Effector memory CD4-positive, alpha-beta T cell (primary cell): ENCODE data around the gene CLP1.
"Not testable (repeated sequence)": the region's sequence is repeated elsewhere in the genome, so short reads cannot be mapped to it uniquely, and the experiment has no call there.

Experiments used
- DNase-seq, 3 donors: peaks; one replicate each; pipeline ENCODE4 v3.0.0-alpha.2; 2020
- H3K27ac ChIP-seq: 2 replicates; pipeline ENCODE4 v1.7.0; 2013; ENCODE audit warnings: mild to moderate bottlenecking, low read length, moderate library complexity; ENCODE audit not compliant: insufficient read depth, poor library complexity, severe bottlenecking
- H3K27me3 ChIP-seq: replicated peaks from 2 replicates; pipeline ENCODE4 v1.7.0; 2013; ENCODE audit warnings: mild to moderate bottlenecking, low read length; ENCODE audit not compliant: insufficient read depth, control insufficient read depth, poor library complexity, severe bottlenecking
- H3K36me3 ChIP-seq: 2 replicates; pipeline ENCODE4 v1.7.0; 2013; ENCODE audit warnings: mild to moderate bottlenecking, low read length, moderate library complexity; ENCODE audit not compliant: control insufficient read depth, insufficient read depth
- H3K4me1 ChIP-seq: 2 replicates; pipeline ENCODE4 v1.7.0; 2013; ENCODE audit warnings: low read length, mild to moderate bottlenecking; ENCODE audit not compliant: control insufficient read depth, insufficient read depth, poor library complexity, severe bottlenecking
- H3K4me3 ChIP-seq: 2 replicates; pipeline ENCODE4 v1.7.0; 2013; ENCODE audit warnings: low read length, low read depth, mild to moderate bottlenecking; ENCODE audit not compliant: insufficient read depth, poor library complexity, severe bottlenecking
- H3K9me3 ChIP-seq: 2 replicates; pipeline ENCODE4 v1.7.0; 2013; ENCODE audit warnings: mild to moderate bottlenecking, low read length, moderate library complexity; ENCODE audit not compliant: control insufficient read depth

CLP1 gene

DNA sequence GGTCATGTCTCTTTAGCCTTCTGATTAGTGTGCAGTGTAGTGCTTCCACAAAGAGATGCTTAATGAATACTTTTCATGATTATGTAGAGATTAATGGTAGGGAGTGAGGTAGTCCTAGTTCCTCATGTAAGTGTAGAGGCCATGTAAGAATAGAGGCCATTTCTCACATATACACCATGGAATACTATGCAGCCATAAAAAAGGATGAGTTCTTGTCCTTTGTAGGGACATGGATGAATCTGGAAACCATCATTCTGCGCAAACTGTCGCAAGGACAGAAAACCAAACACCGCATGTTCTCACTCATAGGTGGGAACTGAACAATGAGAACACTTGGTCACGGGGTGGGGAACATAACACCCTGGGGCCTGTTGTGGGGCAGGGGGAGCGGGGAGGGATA is 32.9 kb downstream of the CLP1 start:
- peaks cover 84% of the 10 kb centered on the region for H3K36me3 ChIP-seq
- not testable (repeated sequence) for H3K27ac ChIP-seq, H3K4me1 ChIP-seq

DNA sequence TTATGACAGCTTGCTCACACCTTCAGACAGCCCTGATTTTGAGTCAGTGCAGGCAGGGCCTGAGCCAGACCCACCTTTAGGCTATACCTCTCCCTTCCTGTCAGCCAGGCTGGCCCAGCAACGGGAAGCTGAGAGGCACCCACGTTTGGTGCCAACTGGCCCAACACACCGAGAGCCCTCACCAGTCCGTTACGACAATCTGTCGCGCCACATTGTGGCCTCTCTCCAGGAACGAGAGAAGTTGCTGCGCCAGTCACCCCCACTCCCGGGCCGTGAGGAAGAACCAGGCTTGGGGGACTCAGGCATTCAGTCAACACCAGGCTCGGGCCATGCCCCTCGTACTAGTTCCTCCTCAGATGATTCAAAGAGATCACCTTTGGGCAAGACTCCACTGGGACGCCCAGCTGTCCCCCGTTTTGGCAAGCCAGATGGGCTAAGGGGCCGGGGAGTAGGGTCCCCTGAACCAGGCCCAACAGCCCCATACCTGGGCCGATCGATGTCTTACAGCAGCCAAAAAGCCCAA is 41.3 kb downstream of the CLP1 start:
- H3K4me3 ChIP-seq = no peak overlapping the region
- H3K27ac ChIP-seq = no peak overlapping the region
- H3K27me3 ChIP-seq = no peaks in the 10 kb centered on the region
- H3K36me3 ChIP-seq = peaks cover 66% of the 10 kb centered on the region
- no peaks in the 10 kb centered on the region for H3K9me3 ChIP-seq
- DNase-seq = no peak
- no peaks in the 10 kb centered on the region for H3K4me1 ChIP-seq

More for the DNA sequence above, 32.9 kb downstream of the CLP1 start:
- DNase-seq, H3K27me3 ChIP-seq, H3K9me3 ChIP-seq, H3K4me3 ChIP-seq: not testable (repeated sequence)

GRCh38 chr11:57699813-57700212 is 42.3 kb downstream of the CLP1 start:
- peaks cover 68% of the 10 kb centered on the region for H3K36me3 ChIP-seq
- no peak overlapping the region for H3K27ac ChIP-seq
- no peaks in the 10 kb centered on the region for H3K9me3 ChIP-seq
- H3K27me3 ChIP-seq = no peaks in the 10 kb centered on the region
- H3K4me3 ChIP-seq = no peak overlapping the region
- DNase-seq = no peak
- no peaks in the 10 kb centered on the region for H3K4me1 ChIP-seq

DNA sequence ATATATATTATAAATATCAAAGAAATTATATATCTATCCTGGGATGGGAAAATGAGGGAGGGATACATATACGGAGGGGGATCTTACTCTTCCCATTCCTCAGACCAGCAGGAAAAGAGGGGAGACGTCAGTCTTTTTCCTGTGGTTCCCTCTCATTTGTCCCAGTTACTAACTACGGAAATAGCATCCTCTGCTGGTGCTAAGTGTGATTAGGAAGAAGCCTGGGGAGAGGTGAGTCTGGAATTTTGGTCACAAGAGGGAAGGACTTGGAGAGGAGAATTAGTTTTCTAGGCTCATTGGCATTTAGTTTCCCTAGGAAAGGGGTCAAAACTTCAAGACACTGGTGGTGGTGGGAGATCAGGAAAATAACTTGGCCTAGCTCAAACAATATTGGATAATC is 42.9 kb downstream of the CLP1 start:
- H3K36me3 ChIP-seq = peaks cover 64% of the 10 kb centered on the region
- no peak for DNase-seq

GRCh38 chr11:57703341-57703740 is 45.8 kb downstream of the CLP1 start:
- Histone ChIP-seq H3K27ac (no peak overlapping the region), H3K4me3 (no peak overlapping the region), H3K4me1 (no peaks in the 10 kb centered on the region), H3K27me3 (no peaks in the 10 kb centered on the region), H3K36me3 (peaks cover 45% of the 10 kb centered on the region), H3K9me3 (no peaks in the 10 kb centered on the region)
- DNase-seq = no peak

More for the DNA sequence above, 42.9 kb downstream of the CLP1 start:
- H3K4me3 ChIP-seq = no peak overlapping the region
- no peaks in the 10 kb centered on the region for H3K9me3 ChIP-seq
- no peak overlapping the region for H3K27ac ChIP-seq
- no peaks in the 10 kb centered on the region for H3K27me3 ChIP-seq
- no peaks in the 10 kb centered on the region for H3K4me1 ChIP-seq

DNA sequence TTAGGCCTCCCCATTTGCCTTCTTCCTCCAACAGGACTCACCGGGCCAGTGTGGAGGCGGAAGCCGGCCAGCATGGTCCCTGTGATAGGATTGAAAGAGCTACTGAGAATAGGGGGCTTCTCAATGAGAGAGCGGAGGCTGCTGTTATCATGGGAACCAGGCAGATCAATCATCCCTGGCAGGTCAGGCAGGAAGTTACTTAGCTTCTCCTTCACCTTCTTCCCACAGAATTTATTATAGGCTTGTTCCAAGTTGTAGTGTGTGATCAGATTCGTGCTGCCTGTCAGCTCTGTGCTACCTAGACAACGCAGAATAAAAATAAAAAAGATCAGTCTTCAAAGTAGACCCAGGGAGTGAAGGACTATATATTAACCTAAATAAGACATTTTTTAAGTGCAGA is 47.4 kb downstream of the CLP1 start:
- Histone ChIP-seq H3K4me3 (no peak overlapping the region), H3K27me3 (no peaks in the 10 kb centered on the region), H3K36me3 (peaks cover 29% of the 10 kb centered on the region), H3K27ac (no peak overlapping the region), H3K9me3 (no peaks in the 10 kb centered on the region), H3K4me1 (no peaks in the 10 kb centered on the region)
- no peak for DNase-seq

DNA sequence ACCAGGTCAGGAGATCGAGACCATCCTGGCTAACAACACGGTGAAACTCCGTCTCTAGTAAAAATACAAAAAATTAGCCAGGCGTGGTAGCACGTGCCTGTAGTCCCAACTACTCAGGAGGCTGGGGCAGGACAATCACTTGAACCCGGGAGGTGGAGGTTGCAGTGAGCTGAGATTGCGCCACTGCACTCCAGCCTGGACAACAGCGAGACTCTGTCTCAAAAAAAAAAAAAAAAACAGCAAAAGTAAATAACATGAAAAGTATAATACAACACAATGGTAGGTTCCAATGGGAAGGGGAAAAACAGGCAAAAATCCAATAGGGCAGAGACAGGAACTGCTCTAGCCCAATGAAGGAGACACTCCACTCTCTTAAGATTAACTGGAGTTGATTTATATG is 47.9 kb downstream of the CLP1 start:
- not testable (repeated sequence) for H3K27me3 ChIP-seq, H3K9me3 ChIP-seq, H3K4me1 ChIP-seq, H3K4me3 ChIP-seq, DNase-seq, H3K27ac ChIP-seq
- H3K36me3 ChIP-seq = peaks cover 25% of the 10 kb centered on the region

GRCh38 chr11:57709802-57710367 is 52.3 kb downstream of the CLP1 start:
- Histone ChIP-seq H3K36me3 (peaks cover under 1% of the 10 kb centered on the region), H3K4me3 (no peak overlapping the region), H3K4me1 (peaks cover 24% of the 10 kb centered on the region), H3K27me3 (no peaks in the 10 kb centered on the region), H3K9me3 (no peaks in the 10 kb centered on the region), H3K27ac (no peak overlapping the region)
- no peak for DNase-seq
